ENCODE measurements around the gene WASF2.
"Not testable (repeated sequence)": the region's sequence is repeated elsewhere in the genome, so short reads cannot be mapped to it uniquely, and the experiment has no call there.

DNA sequence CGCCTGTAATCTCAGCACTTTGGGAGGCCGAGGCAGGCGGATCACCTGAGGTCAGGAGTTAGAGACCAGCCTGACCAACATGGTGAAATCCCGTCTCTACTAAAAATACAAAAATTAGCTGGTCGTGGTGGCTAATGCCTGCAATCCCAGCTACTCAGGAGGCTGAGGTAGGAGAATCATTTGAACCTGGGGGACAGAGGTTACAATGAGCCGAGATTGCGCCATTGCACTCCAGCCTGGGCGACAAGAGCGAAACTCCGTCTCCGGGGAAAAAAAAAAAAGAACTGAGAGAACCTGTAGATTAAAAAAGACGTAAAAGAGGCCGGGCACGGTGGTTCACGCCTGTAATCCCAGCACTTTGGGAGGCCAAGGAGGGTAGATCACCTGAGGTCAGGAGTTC is 21.6 kb downstream of the WASF2 start:
- TF ChIP-seq, protein P1, sequence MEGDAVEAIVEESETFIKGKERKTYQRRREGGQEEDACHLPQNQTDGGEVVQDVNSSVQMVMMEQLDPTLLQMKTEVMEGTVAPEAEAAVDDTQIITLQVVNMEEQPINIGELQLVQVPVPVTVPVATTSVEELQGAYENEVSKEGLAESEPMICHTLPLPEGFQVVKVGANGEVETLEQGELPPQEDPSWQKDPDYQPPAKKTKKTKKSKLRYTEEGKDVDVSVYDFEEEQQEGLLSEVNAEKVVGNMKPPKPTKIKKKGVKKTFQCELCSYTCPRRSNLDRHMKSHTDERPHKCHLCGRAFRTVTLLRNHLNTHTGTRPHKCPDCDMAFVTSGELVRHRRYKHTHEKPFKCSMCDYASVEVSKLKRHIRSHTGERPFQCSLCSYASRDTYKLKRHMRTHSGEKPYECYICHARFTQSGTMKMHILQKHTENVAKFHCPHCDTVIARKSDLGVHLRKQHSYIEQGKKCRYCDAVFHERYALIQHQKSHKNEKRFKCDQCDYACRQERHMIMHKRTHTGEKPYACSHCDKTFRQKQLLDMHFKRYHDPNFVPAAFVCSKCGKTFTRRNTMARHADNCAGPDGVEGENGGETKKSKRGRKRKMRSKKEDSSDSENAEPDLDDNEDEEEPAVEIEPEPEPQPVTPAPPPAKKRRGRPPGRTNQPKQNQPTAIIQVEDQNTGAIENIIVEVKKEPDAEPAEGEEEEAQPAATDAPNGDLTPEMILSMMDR (IDR thresholded peaks at IDR 0.05; ENCODE audit: control extremely low read depth in 1 of 3, insufficient read depth in 1 of 3, low read depth in 1 of 3, low read length in 3 of 3), result not testable (repeated sequence)
- TF ChIP-seq, protein P2, sequence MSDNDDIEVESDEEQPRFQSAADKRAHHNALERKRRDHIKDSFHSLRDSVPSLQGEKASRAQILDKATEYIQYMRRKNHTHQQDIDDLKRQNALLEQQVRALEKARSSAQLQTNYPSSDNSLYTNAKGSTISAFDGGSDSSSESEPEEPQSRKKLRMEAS (IDR thresholded peaks at IDR 0.05), result not testable (repeated sequence)
- TF ChIP-seq EP300 (IDR thresholded peaks at IDR 0.05; ENCODE audit: borderline replicate concordance in 1 of 2, low read depth in 2 of 2, low read length in 2 of 2), result not testable (repeated sequence)

All from H1 (cell line).